HG02938 (cell line): ENCODE data around the gene EEA1.

Experiments
- ATAC-seq: cut with Tn5 transposase; IDR thresholded peaks from one replicate; pipeline ENCODE4 v1.9.1; 2021; ENCODE audit warnings: mild to moderate bottlenecking, moderate library complexity; ENCODE audit not compliant: unreplicated experiment

The EEA1 gene

DNA sequence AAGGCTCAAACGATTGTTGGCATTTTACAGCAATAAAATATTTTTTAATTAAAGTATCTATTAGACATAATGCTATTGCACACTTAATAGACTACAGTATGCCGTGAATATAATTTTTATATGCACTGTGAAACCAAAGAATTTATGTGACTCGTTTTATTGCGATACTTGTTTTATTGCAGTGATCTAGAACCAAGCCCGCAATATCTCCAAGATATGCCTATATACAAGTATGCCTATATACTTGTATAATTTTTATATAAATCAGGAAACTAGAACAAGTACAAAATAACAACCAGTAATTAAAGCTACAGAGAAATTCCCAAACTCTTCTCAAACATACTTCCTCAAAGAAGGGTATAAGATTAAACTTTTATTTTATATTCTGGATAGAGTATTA, 31.3 kb downstream of the EEA1 start:
- ATAC-seq: no peak

DNA sequence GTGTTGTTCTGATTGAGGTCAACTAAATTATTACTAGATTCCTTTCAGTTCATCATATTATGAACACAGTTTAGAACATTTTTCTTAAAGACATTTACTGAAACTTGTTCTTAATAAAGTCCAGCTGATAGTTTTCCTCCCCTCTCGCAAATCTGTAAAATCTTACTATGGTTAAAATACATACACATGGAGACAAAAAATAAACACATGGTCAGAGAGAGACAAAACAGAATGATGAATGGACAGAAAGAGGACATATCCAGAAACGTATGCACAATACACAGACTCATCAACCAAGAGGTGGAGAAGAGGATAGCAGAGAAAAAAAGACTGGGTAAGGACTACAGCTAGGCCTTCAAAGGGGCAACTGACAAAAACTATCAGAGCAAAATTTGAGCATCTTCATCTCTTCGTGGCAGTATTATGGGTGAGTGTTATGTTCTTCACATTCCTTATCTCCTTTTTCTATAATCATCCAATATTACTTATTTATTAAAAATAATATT, 38.4 kb downstream of the EEA1 start:
- no peak for ATAC-seq

DNA sequence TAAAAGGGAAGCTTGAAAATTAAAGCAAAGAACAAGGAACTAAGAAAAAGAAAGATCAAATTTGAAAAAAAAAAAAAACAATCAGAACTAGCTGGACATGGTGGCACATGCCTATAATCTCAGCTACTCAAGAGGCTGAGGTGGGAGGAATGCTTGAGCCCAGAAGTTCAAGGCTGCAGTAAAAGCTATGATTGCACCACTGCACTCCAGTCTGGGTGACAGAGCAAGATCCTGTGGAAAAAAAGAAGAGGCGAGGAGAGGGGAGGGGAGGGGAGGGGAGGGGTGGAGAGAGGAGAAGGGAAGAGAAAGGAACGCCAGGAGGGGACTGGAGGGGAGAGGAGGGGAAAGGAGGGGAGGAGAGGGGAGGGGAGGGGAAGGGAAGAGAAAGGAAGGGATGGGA, 43.0 kb downstream of the EEA1 start:
- ATAC-seq: no peak

DNA sequence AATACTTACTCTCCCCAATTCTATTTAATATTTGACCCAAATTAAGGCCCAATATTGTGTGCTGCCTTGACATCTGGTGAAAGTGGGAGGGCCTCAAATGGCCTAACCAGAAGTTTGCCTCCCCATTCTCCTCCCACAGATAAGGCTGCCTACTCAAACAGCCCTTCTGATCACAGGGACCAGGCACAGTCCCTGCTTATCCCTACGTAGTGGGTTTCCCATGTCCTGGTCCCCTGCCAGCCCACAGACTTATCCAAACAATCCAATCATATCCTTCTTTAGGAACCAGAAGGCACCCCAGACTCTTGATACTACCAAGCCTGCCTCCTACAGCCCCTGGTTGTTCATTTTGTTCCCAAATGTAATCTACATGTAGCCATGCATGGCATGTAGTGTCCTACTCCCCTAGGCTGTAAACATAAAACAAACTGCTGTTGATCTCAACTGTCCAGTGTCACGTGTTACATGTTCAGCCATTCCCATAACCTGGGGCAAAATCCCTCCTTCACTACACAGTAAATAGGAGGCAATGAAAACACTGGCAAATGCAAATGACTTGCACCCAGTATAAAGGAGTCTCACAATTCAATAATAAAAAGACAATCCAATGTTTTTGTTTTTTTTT, 49.3 kb downstream of the EEA1 start:
- no peak for ATAC-seq

DNA sequence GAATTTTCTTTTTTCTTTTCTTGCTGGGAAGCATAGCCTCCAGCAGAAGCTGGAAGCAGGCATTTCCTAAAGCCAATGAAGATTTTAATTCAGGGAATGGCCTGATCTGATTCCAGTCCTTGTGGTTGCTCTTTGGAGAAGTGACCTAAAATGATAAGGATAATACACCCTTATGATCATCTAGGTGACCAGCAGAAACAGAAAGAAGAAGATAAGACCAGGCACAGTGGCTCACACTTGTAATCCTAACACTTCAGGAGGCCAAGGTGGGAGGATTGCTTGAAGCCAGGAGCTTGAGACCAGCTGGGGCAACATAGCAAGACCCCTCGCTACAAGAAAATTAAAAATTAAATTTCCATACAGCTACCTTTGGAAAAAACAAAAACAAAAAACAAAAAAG, 51.2 kb downstream of the EEA1 start:
- no peak for ATAC-seq

DNA sequence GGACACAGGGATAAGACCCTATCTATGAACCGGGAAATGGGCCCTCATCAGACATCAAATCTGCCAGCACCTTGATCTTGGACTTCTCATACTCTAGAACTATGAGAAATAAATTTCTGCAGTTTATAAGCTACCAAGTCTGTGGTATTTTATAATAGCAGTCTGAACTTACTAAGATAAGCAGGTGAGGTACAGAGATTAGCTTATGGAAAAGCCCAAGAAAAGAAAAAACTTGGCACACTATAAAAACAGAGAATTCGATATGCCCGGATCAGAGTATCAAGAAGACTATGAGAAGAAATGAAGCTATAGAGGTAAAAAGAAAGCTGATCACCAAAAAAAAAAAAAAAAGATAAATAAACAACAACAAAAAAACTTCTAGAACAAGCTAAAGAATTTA, 52.6 kb downstream of the EEA1 start:
- ATAC-seq: no peak

DNA sequence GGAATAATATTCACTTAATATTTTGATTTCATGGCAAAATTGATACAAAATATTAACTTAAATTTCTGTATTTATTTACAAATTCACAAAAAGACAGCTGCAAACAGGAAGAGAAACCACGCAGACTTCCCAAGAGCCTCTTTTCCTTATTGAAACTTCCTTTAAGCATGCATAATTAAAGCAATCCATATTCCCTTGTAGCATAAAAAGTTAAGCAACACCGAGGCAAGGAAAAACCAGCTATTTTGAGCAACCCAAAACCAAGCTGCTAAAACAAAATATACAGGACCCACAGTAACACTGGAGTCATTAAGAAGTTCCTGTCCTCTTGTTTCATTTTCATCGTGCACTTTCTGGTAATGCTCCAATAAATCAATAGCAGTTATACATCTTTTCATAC, 58.0 kb downstream of the EEA1 start:
- no peak for ATAC-seq

DNA sequence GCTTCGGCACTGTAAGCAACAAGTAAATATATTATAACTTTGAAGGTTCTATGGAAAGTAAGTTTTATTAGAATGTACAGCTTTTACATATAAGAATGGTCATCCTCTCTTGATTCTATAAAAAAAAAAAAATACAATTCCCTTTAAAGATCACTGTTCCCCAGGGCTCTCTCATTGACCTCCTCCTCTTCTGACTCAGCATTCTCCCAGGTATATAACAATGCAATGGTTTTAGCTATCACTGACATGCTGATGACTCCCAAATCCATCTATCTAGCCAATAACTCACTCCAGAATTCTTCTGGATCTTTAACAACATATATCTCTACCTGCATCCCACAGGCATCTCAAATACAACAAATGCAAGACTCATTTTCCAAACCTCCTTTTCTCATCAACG, 62.7 kb downstream of the EEA1 start:
- no peak for ATAC-seq

DNA sequence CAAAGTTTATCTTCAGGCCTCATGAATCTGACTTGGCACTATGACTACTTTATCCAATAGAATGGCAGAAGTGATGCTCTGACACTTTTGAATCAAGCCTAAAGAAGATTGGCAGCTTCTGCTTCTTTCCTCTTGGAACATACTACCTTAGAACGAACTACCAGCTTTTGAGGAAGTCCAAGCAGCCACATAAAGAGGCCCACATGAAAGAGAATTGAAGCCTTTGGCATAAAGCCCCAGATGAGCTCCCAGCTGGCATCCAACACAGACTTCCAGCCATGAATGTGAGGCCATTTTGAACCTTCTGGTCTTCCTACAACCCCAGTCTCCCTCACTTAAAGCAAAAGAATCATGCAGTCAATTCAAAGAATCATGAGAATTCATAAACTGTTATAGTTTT, 65.8 kb downstream of the EEA1 start:
- no peak for ATAC-seq

DNA sequence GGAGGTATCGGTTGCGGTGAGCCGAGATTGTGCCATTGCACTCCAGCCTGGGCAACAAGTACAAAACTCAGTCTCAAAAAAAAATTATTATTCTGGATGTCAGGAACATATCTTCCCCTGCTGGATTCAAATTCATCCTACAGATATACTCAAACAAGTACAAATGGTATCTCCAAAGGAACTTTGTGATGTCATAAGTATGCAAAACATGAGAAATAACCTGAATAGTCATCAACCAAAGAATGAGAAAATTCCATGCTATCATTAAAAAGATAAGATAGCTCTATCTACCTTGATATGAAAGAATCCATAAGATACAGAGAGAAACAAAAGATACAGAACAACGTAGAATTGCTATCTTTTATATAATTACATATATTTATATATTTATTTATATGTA, 67.7 kb downstream of the EEA1 start:
- ATAC-seq: no peak

DNA sequence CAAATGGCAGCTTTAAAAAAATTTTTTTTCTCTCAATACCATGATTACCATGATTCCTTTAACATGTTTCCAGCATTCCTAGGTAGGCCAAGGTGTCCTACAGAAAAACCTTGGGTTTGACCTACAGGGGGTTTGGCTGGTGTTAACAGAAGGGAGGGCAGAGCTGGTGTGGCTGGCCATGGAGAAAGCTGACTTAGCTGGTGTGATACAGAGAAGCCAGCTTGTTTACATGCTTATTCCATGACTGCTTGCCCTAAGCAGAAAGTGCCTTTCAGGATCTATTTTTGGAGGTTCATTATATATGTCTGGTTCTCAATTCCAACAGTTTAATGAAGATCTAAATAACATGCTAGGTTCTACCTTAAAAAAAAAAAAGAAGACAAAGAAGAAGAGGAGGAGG, 68.6 kb downstream of the EEA1 start:
- ATAC-seq: no peak

DNA sequence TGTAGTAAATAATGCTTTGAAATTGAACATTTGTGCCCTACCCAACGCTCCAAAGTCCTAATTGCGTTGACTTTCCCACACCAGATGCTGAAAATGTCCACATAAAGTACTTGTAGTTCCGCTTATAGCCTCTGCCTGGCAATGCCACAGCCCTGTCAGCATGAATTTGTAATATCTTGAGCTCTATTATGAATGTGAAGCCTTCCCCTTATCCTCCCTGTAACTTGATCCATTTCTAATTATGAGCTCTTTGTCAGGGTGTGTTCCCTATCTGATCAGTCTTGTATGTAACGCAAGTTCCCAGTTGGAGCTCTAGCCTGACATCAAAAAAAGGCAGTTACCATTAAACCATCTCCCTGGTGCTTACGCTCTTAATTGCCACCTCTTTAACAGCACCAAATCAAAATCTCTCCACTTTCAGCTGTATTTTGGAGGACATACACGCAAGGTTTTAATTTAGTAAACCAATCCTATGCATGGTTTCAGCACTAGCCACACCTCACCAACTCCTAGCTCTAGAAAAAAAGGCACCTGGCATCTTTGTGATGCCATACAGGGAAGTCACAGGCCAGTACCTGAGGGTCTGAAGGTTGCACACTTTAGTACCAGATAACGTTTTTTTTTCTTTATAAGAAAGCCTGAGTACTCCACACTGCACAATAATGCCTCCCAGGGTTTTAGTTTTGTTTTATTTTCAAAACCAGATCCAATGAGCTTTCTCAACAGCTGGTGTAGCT, 69.3 kb downstream of the EEA1 start:
- no peak for ATAC-seq

DNA sequence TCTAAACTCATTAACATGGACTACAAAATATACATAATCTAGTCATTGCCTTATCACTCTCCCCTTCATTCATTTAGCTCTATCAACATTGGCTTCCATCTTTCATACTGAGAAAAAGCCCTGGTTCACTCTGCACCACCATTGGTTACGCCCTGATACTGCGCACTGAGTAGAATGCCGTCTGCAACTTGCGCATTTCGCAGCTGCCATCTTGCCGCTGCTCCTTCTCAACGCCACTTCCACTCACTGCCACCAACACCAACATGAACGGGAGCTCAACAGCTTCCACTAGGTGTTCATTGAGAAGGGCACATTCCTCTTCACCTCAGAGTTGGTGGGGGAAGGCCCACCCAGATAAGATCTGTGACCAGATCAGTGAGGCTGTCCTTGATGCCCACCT, 71.3 kb downstream of the EEA1 start:
- ATAC-seq: no peak

DNA sequence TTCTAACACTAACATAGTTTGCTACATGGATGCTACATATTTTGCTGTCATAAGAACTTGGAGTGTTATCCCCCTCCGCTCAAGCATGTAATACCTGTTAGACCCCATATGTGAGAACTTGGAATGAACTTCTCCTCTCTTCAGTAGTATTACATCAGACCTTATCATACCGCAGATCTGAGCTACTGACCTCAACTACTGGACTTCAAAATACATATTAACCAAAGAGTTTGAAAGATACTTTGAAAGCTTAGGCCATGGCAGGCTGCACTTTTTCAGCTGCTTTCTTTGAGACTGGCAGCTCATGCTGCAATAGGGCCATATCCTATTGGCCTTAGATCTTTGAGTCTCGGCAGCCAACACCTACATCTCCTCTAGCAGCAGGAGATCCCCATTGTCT, 74.8 kb downstream of the EEA1 start:
- no peak for ATAC-seq

DNA sequence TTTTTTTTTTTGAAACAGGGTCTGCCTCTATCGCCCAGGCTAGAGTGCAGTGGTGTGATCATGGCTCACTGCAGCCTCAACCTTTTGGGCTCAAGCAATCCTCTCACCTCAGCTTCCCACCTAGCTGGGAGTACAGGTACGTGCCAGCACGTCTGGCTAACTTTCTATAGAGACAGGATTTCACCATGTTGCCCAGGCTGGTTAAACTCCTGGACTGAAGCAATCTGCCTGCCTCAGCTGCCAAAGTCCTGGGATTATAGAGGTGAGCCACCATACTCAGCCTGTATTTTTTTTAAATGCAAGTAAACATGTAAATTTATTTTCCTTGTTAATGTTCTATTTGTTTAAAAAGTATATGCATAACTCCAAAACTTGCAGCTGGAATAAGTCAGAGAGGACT, 80.4 kb downstream of the EEA1 start:
- no peak for ATAC-seq

DNA sequence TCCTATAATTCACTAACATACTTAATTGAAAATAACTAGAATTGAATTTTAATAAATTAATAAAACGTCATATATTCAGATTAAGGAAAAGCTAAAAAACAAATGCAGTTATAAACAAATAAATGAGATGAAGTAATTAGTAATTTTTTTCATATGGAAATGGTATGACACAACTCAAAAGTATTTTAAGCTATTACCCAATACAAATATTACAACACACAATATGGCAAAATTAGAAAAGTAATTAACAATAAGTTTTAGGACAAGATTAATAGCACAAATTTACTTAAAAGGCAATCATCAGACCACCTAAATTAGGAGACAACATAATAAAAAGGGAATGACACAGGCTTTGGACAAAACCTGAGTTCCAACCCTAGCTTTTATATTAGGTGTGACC, 81.7 kb downstream of the EEA1 start:
- ATAC-seq: no peak

DNA sequence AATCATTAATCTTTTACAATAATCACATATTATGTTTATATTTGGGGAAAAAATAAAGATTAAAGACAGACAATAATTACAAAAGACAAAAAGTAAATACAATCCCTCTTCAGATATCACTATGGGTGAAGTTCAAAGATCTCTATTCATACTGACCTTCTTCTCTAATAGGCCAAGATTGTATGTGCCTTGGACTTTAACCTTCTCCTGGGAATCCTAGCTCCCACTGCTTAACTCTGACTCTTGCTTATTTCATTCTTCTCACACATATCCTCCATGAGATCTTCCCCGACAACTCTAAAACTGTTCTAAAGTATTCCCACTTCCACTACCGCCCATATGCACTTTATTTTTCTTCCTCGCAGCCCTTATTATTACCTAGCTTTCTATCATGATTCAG, 83.8 kb downstream of the EEA1 start:
- no peak for ATAC-seq

DNA sequence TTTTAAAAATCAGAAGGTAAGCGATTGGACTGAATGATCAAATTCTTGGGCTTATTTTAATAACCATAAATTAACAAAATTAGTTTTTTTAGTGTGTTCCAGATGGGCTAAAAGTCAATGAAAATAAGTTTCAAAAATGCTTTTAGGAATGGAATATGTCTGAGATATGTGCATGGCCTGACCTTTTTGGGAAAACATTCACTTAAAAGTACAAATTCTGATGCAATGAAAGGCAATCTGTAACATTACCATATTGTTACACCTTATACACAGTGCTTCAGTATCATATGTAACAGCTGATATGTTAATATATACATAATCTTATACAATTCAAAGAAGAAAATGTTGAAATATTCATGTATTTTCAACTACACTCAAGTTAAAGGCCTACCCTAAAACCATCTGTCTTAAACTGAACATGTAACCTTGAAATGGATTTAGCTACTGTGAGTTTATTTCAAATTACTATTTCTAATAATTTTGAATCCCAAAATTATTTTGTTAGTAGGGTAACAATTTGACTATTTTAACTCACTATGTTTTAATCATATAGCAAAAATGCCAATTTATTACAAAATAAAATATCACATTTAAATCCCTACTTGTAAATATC, 84.8 kb downstream of the EEA1 start:
- no peak for ATAC-seq

DNA sequence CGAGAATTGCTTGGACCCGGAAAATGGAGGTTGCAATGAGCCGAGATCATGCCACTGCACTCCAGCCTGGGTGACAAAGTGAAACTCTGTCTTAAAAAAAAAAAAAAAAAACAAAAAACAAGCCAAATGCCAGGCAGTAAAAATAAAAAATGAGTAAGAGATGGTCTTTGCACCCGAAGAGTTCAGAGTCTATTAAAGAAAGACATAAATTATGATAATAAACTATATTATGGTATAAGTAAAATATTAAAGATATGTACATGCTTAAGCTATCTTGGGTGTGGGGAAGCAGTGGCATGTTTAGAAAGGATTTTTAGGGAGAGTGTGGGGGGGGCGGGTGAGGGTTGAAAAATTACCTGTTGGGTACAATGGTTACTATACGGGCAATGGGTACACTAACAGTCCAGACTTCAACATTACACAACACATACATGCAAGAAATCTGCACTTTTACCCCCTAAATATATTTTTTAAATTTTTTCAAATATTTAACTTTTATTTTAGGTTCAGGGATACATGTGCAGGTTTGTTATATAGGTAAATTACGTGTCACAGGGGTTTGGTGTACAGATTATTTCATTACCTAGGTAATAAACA, 99.3 kb downstream of the EEA1 start:
- no peak for ATAC-seq

DNA sequence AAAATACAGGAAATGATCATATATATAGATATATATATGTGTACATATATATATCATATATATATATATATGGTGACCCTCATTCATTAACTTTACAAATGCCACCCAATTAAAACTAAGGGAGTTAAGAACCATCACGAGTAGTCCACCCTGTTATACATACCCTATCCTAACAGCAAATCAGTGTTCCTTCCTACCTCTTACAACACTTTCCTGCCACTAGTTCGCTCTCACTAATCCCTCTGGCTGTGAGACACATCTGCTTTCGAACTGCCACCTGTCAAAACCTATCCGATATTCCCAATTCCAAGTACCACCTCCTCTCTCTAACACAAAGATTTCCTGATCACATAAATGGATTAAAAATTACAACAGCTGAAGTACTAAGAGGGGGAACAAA, 100.5 kb downstream of the EEA1 start:
- no peak for ATAC-seq

DNA sequence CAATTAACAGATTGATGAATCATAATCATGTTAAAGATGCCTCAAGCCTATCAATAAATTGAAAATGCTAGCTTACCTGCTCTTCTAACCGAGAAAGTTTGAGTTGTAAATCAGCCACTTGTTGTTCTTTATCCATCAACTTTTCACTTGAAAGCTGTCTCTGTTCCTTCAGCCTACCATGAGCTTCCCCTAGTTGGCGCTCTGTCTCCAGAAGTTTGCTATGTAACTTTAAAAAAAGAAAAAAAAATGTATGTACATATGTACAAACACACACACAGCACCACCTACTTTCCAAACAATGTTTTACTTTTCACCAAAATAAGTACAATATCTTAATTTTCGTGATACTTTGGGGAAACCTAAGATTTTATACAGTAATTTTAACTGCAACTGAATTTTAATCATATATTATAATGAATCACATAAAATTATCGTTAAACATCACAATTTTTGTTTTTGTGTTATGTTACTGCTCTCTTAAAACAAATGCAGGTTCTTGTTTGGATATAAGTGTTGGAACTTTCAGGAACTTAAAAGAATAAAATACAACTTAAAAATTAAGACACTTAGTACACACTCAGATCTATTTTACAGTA, 101.2 kb downstream of the EEA1 start:
- ATAC-seq: peak; percentile 68

DNA sequence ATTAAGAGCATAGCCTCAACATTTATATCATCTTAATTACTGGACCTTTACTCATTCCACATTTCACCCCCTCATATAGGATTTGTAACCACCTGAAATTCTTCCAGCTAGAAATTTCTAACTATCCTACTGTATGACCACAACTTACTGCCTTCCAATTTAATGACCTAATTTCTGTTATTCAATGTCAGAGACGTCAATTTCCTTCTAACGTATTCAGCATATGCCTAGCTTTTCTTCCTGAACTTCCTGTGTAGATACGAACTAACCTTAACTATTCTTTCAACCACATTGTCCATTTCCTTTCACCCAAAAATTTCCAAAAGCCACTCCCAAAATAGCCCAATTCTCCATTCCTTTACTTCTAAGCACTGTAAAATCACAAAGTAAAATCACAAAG, 108.0 kb downstream of the EEA1 start:
- ATAC-seq: no peak
